GM23338 (cell line): Measurements from ENCODE around the gene KRTAP10-5. TPM values are rescaled to one million over a fixed set of nuclear protein-coding genes. Genes with fewer than 3 reads are reported as not detected.
A peak's percentile ranks its signal among the peaks of the same experiment; 100 is the strongest.

Experiments
- ATAC-seq: fragments of 200-7000 bp; cut with Tn5 transposase; 3 replicates; pipeline ENCODE4 v1.9.1; 2020
- DNase-seq: peaks from one replicate; pipeline ENCODE4 v3.0.0-alpha.2; 2015; ENCODE audit warnings: low spot score
- H2AFZ ChIP-seq: fragments of 200-600 bp; sonication (generic); 2 replicates; pipeline ENCODE4 v1.8.0; 2016; ENCODE audit warnings: antibody characterized with exemption, mild to moderate bottlenecking, moderate library complexity
- H3F3A ChIP-seq: fragments of 200-600 bp; sonication (generic); replicated peaks from 2 replicates; pipeline ENCODE4 v1.8.0; 2017; ENCODE audit warnings: antibody characterized with exemption, mixed run types, low read depth
- H3K27ac ChIP-seq: fragments of 200-600 bp; sonication (generic); 2 replicates; pipeline ENCODE4 v1.6.1; 2016; ENCODE audit warnings: low read depth
- H3K27me3 ChIP-seq: fragments of 200-600 bp; sonication (generic); 2 replicates; pipeline ENCODE4 v1.8.0; 2016; ENCODE audit warnings: mild to moderate bottlenecking, mixed run types, moderate library complexity; ENCODE audit not compliant: insufficient read depth
- H3K36me3 ChIP-seq: fragments of 200-600 bp; sonication (generic); 2 replicates; pipeline ENCODE4 v1.8.0; 2016; ENCODE audit warnings: mild to moderate bottlenecking; ENCODE audit not compliant: insufficient read depth
- H3K4me1 ChIP-seq: fragments of 200-600 bp; sonication (generic); 2 replicates; pipeline ENCODE4 v1.8.0; 2016; ENCODE audit warnings: mild to moderate bottlenecking, moderate library complexity; ENCODE audit not compliant: insufficient read depth
- H3K4me2 ChIP-seq: fragments of 200-600 bp; sonication (generic); 2 replicates; pipeline ENCODE4 v1.7.1; 2017; ENCODE audit warnings: mixed run types
- H3K4me3 ChIP-seq: fragments of 200-600 bp; sonication (generic); 2 replicates; pipeline ENCODE4 v1.6.1; 2016; ENCODE audit warnings: mixed run types
- H3K79me2 ChIP-seq: fragments of 200-600 bp; sonication (generic); replicated peaks from 2 replicates; pipeline ENCODE4 v1.8.0; 2017; ENCODE audit warnings: mild to moderate bottlenecking; ENCODE audit not compliant: insufficient read depth
- H3K9me2 ChIP-seq: fragments of 200-600 bp; sonication (generic); 2 replicates; pipeline ENCODE4 v1.8.0; 2017; ENCODE audit not compliant: insufficient read depth
- H4K20me1 ChIP-seq: fragments of 200-600 bp; sonication (generic); replicated peaks from 2 replicates; pipeline ENCODE4 v1.8.0; 2017; ENCODE audit warnings: mild to moderate bottlenecking; ENCODE audit not compliant: insufficient read depth
- H3K27ac Mint-ChIP-seq: 2 replicates; pipeline ENCODE4 v1.8.0; 2020; ENCODE audit warnings: inconsistent platforms, mild to moderate bottlenecking, moderate library complexity, mixed read lengths
- H3K27me3 Mint-ChIP-seq: 3 replicates; pipeline ENCODE4 v1.8.0; 2022; ENCODE audit warnings: low read depth, mild to moderate bottlenecking, moderate library complexity, mixed read lengths, inconsistent platforms; ENCODE audit not compliant: insufficient read depth, poor library complexity
- H3K36me3 Mint-ChIP-seq: 3 replicates; pipeline ENCODE4 v1.8.0; 2021; ENCODE audit warnings: low read depth, mild to moderate bottlenecking, inconsistent platforms, moderate library complexity, mixed read lengths
- H3K4me1 Mint-ChIP-seq: 3 replicates; pipeline ENCODE4 v1.8.0; 2020; ENCODE audit warnings: mild to moderate bottlenecking, inconsistent platforms, mixed read lengths
- H3K4me3 Mint-ChIP-seq: 3 replicates; pipeline ENCODE4 v1.8.0; 2021; ENCODE audit warnings: moderate library complexity, mild to moderate bottlenecking, inconsistent platforms, mixed read lengths
- H3K9me3 Mint-ChIP-seq: 3 replicates; pipeline ENCODE4 v1.8.0; 2020; ENCODE audit warnings: moderate library complexity, mild to moderate bottlenecking, inconsistent platforms, mixed read lengths
- CREB1 ChIP-seq: fragments of 250-450 bp; sonication (Bioruptor Pico); IDR thresholded peaks from 2 replicates; pipeline ENCODE4 v1.5.0; 2020; ENCODE audit warnings: low read depth, mild to moderate bottlenecking, moderate library complexity
- EZH2 ChIP-seq: fragments of 200-600 bp; sonication (generic); IDR thresholded peaks from one replicate; pipeline ENCODE4 v1.8.0; 2017; ENCODE audit warnings: antibody characterized with exemption, mild to moderate bottlenecking, low read depth; ENCODE audit not compliant: unreplicated experiment
- EZH2phosphoT487 ChIP-seq: fragments of 200-600 bp; sonication (generic); IDR thresholded peaks from one replicate; pipeline ENCODE4 v1.8.1; 2018; ENCODE audit warnings: antibody characterized with exemption; ENCODE audit not compliant: unreplicated experiment
- JUNB ChIP-seq: IDR thresholded peaks from one replicate; pipeline ENCODE4 v1.6.1; 2016; ENCODE audit warnings: antibody characterized with exemption; ENCODE audit not compliant: unreplicated experiment
- NANOG ChIP-seq: IDR thresholded peaks from 2 replicates; pipeline ENCODE4 v1.6.1; 2016; ENCODE audit warnings: antibody characterized with exemption, borderline replicate concordance
- POLR2AphosphoS5 ChIP-seq: IDR thresholded peaks from 2 replicates; pipeline ENCODE4 v1.6.1; 2016; ENCODE audit warnings: antibody characterized with exemption, low read depth
- STAT1 ChIP-seq: IDR thresholded peaks from one replicate; pipeline ENCODE4 v1.6.1; 2016; ENCODE audit warnings: antibody characterized with exemption; ENCODE audit not compliant: unreplicated experiment
- ZNF114 ChIP-seq: fragments of 250-450 bp; sonication (Bioruptor Pico); IDR thresholded peaks from 2 replicates; pipeline ENCODE4 v1.5.0; 2020; ENCODE audit warnings: mild to moderate bottlenecking, moderate library complexity
- ZNF331 ChIP-seq: fragments of 250-450 bp; sonication (Bioruptor Pico); IDR thresholded peaks from 2 replicates; pipeline ENCODE4 v1.5.0; 2020; ENCODE audit warnings: low read depth, mild to moderate bottlenecking, moderate library complexity
- polyA plus RNA-seq: library from polyadenylated mRNA; unstranded; fragments of >200 nt; fragmentation: Nextera tagmentation; extraction: Ambion mirVana; gene quantifications from 2 replicates; pipeline ENCODE4 v1.2.1, GENCODE V29; 2016
- total RNA-seq: library from RNA; depleted of rRNA; stranded (reverse); fragments of >200 nt; shearing (Covaris generic); gene quantifications from 2 replicates; pipeline ENCODE4 v1.2.3, GENCODE V29; 2014
- TF ChIP-seq, protein P1 (sequence below), 2 experiments: fragments of 200-600 bp in 1 of 2; sonication (generic) in 1 of 2; conservative IDR thresholded peaks; 2 replicates each; pipeline versions ENCODE4 v1.5.1 to v1.6.1; 2016 to 2017; ENCODE audit warnings: antibody characterized with exemption in 2 of 2, low read depth in 2 of 2, mild to moderate bottlenecking in 2 of 2, moderate library complexity in 1 of 2
- TF ChIP-seq, protein P2 (sequence below): fragments of 250-450 bp; sonication (Bioruptor Pico); IDR thresholded peaks from 2 replicates; pipeline ENCODE4 v1.5.0; 2020; ENCODE audit warnings: mild to moderate bottlenecking, moderate library complexity
- TF ChIP-seq, protein P3 (sequence below): IDR thresholded peaks from 2 replicates; pipeline ENCODE4 v1.6.1; 2016; ENCODE audit warnings: antibody characterized with exemption
- TF ChIP-seq, protein P4 (sequence below): IDR thresholded peaks from one replicate; pipeline ENCODE4 v1.6.1; 2018; ENCODE audit warnings: antibody characterized with exemption; ENCODE audit not compliant: unreplicated experiment

KRTAP10-5 gene
- total and polyA plus RNA-seq, 2 experiments from 2014 or later = not detected

DNA sequence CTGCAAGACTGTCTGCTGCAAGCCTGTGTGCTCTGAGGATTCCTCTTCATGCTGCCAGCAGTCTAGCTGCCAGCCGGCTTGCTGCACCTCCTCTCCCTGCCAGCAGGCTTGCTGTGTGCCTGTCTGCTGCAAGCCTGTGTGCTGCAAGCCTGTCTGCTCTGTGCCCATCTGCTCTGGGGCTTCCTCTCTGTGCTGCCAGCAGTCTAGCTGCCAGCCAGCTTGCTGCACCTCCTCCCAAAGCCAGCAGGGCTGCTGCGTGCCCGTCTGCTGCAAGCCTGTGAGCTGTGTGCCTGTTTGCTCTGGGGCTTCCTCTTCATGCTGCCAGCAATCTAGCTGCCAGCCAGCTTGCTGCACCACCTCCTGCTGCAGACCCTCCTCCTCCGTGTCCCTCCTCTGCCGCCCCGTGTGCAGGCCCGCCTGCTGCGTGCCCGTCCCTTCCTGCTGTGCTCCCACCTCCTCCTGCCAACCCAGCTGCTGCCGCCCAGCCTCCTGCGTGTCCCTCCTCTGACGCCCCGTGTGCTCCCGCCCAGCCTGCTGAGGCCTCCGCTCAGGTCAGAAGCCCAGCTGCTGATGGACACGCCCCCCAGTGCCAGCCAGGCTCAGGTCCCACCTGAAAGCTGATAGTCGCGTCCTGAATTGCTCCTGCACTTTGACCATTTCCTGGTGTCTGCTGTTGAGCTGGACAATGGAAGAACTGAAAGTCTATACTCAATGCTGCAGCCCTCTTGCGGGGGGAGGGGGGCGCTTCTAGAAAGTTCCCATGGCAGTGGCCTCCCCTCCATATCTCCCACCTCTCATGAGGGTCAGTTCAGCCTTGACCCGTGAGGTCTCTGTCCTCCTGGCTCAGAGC is 5.7 kb downstream of the KRTAP10-5 start:
- Mint-ChIP-seq H3K36me3 (peaks cover 7% of the 10 kb centered on the region), H3K4me3 (no peak overlapping the region), H3K27ac (no peak overlapping the region), H3K4me1 (peaks cover 5% of the 10 kb centered on the region), H3K9me3 (peaks cover 42% of the 10 kb centered on the region), H3K27me3 (peaks cover 10% of the 10 kb centered on the region)
- Histone ChIP-seq H3K27me3 (no peaks in the 10 kb centered on the region), H3F3A (no peaks in the 10 kb centered on the region), H3K9me2 (no peaks in the 10 kb centered on the region), H4K20me1 (no peaks in the 10 kb centered on the region), H3K4me2 (no peak overlapping the region), H3K4me1 (no peaks in the 10 kb centered on the region), H3K36me3 (no peaks in the 10 kb centered on the region), H3K79me2 (no peaks in the 10 kb centered on the region), H3K4me3 (no peak overlapping the region), H3K27ac (no peak overlapping the region), H2AFZ (no peak overlapping the region)
- TF ChIP-seq CREB1 (CRISPR knock-in tag) (no peak), EZH2phosphoT487 (no peak), ZNF331 (CRISPR knock-in tag) (no peak), POLR2AphosphoS5 (no peak), JUNB (no peak), STAT1 (no peak), NANOG (no peak), EZH2 (no peak), ZNF114 (CRISPR knock-in tag) (no peak)
- TF ChIP-seq, protein P1, sequence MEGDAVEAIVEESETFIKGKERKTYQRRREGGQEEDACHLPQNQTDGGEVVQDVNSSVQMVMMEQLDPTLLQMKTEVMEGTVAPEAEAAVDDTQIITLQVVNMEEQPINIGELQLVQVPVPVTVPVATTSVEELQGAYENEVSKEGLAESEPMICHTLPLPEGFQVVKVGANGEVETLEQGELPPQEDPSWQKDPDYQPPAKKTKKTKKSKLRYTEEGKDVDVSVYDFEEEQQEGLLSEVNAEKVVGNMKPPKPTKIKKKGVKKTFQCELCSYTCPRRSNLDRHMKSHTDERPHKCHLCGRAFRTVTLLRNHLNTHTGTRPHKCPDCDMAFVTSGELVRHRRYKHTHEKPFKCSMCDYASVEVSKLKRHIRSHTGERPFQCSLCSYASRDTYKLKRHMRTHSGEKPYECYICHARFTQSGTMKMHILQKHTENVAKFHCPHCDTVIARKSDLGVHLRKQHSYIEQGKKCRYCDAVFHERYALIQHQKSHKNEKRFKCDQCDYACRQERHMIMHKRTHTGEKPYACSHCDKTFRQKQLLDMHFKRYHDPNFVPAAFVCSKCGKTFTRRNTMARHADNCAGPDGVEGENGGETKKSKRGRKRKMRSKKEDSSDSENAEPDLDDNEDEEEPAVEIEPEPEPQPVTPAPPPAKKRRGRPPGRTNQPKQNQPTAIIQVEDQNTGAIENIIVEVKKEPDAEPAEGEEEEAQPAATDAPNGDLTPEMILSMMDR (conservative IDR thresholded peaks at IDR 0.05; ENCODE audit: low read depth in 2 of 2) = no peak
- TF ChIP-seq, protein P2, sequence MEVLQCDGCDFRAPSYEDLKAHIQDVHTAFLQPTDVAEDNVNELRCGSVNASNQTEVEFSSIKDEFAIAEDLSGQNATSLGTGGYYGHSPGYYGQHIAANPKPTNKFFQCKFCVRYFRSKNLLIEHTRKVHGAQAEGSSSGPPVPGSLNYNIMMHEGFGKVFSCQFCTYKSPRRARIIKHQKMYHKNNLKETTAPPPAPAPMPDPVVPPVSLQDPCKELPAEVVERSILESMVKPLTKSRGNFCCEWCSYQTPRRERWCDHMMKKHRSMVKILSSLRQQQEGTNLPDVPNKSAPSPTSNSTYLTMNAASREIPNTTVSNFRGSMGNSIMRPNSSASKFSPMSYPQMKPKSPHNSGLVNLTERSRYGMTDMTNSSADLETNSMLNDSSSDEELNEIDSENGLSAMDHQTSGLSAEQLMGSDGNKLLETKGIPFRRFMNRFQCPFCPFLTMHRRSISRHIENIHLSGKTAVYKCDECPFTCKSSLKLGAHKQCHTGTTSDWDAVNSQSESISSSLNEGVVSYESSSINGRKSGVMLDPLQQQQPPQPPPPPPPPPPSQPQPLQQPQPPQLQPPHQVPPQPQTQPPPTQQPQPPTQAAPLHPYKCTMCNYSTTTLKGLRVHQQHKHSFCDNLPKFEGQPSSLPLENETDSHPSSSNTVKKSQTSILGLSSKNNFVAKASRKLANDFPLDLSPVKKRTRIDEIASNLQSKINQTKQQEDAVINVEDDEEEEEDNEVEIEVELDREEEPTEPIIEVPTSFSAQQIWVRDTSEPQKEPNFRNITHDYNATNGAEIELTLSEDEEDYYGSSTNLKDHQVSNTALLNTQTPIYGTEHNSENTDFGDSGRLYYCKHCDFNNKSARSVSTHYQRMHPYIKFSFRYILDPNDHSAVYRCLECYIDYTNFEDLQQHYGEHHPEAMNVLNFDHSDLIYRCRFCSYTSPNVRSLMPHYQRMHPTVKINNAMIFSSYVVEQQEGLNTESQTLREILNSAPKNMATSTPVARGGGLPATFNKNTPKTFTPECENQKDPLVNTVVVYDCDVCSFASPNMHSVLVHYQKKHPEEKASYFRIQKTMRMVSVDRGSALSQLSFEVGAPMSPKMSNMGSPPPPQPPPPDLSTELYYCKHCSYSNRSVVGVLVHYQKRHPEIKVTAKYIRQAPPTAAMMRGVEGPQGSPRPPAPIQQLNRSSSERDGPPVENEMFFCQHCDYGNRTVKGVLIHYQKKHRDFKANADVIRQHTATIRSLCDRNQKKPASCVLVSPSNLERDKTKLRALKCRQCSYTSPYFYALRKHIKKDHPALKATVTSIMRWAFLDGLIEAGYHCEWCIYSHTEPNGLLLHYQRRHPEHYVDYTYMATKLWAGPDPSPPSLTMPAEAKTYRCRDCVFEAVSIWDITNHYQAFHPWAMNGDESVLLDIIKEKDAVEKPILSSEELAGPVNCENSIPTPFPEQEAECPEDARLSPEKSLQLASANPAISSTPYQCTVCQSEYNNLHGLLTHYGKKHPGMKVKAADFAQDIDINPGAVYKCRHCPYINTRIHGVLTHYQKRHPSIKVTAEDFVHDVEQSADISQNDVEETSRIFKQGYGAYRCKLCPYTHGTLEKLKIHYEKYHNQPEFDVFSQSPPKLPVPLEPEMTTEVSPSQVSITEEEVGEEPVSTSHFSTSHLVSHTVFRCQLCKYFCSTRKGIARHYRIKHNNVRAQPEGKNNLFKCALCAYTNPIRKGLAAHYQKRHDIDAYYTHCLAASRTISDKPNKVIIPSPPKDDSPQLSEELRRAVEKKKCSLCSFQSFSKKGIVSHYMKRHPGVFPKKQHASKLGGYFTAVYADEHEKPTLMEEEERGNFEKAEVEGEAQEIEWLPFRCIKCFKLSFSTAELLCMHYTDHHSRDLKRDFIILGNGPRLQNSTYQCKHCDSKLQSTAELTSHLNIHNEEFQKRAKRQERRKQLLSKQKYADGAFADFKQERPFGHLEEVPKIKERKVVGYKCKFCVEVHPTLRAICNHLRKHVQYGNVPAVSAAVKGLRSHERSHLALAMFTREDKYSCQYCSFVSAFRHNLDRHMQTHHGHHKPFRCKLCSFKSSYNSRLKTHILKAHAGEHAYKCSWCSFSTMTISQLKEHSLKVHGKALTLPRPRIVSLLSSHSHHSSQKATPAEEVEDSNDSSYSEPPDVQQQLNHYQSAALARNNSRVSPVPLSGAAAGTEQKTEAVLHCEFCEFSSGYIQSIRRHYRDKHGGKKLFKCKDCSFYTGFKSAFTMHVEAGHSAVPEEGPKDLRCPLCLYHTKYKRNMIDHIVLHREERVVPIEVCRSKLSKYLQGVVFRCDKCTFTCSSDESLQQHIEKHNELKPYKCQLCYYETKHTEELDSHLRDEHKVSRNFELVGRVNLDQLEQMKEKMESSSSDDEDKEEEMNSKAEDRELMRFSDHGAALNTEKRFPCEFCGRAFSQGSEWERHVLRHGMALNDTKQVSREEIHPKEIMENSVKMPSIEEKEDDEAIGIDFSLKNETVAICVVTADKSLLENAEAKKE (CRISPR knock-in tag) = no peak
- TF ChIP-seq, protein P3, sequence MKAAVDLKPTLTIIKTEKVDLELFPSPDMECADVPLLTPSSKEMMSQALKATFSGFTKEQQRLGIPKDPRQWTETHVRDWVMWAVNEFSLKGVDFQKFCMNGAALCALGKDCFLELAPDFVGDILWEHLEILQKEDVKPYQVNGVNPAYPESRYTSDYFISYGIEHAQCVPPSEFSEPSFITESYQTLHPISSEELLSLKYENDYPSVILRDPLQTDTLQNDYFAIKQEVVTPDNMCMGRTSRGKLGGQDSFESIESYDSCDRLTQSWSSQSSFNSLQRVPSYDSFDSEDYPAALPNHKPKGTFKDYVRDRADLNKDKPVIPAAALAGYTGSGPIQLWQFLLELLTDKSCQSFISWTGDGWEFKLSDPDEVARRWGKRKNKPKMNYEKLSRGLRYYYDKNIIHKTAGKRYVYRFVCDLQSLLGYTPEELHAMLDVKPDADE = no peak
- TF ChIP-seq, protein P4, sequence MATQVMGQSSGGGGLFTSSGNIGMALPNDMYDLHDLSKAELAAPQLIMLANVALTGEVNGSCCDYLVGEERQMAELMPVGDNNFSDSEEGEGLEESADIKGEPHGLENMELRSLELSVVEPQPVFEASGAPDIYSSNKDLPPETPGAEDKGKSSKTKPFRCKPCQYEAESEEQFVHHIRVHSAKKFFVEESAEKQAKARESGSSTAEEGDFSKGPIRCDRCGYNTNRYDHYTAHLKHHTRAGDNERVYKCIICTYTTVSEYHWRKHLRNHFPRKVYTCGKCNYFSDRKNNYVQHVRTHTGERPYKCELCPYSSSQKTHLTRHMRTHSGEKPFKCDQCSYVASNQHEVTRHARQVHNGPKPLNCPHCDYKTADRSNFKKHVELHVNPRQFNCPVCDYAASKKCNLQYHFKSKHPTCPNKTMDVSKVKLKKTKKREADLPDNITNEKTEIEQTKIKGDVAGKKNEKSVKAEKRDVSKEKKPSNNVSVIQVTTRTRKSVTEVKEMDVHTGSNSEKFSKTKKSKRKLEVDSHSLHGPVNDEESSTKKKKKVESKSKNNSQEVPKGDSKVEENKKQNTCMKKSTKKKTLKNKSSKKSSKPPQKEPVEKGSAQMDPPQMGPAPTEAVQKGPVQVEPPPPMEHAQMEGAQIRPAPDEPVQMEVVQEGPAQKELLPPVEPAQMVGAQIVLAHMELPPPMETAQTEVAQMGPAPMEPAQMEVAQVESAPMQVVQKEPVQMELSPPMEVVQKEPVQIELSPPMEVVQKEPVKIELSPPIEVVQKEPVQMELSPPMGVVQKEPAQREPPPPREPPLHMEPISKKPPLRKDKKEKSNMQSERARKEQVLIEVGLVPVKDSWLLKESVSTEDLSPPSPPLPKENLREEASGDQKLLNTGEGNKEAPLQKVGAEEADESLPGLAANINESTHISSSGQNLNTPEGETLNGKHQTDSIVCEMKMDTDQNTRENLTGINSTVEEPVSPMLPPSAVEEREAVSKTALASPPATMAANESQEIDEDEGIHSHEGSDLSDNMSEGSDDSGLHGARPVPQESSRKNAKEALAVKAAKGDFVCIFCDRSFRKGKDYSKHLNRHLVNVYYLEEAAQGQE = no peak
- DNase-seq (peak; percentile 47), ATAC-seq (peak; percentile 74)
